SK-N-SH (cell line): Measurements from ENCODE around the gene SLC26A2. TPM values are rescaled to one million over a fixed set of nuclear protein-coding genes. Genes with fewer than 3 reads are reported as not detected.

ENCODE experiments used
- CTCF ChIA-PET: fragments of 300-600, 350-600 bp; formaldehyde crosslinking; extraction: SDS; loops from one replicate; lab custom pipeline; 2021; lab: Yijun Ruan, JAX
- POLR2A ChIA-PET: fragments of 350-600 bp; sonication (Branson Sonifier 250); formaldehyde crosslinking; extraction: SDS; loops from one replicate; lab custom pipeline; 2020; ENCODE audit warnings: antibody characterized with exemption, inconsistent platforms; lab: Yijun Ruan, JAX
- DNase-seq: peaks from one replicate; pipeline ENCODE4 v3.0.0; 2012
- H2AFZ ChIP-seq: fragments of 200-600 bp; sonication (generic); 2 replicates; pipeline ENCODE4 v1.8.1; 2016; ENCODE audit warnings: antibody characterized with exemption, mild to moderate bottlenecking, low read depth
- H3F3A ChIP-seq: fragments of 200-600 bp; sonication (generic); replicated peaks from 2 replicates; pipeline ENCODE3; 2016; ENCODE audit warnings: antibody characterized with exemption, mild to moderate bottlenecking; ENCODE audit not compliant: insufficient read depth
- H3K27ac ChIP-seq, 2 experiments: fragments of 200-500 bp in 1 of 2; fragments of 200-600 bp in 1 of 2; sonication (Bioruptor generic) in 1 of 2; sonication (generic), shearing (Covaris generic) in 1 of 2; 2 replicates each; pipeline versions ENCODE4 v1.5.1 to v1.6.1; 2014 to 2016; ENCODE audit warnings: low read depth in 2 of 2, inconsistent platforms in 1 of 2, low read length in 1 of 2, mild to moderate bottlenecking in 1 of 2, mixed read lengths in 1 of 2
- H3K27me3 ChIP-seq: fragments of 200-600 bp; sonication (generic), shearing (Covaris generic); 2 replicates; pipeline ENCODE4 v1.6.1; 2016; ENCODE audit warnings: mixed run types; ENCODE audit not compliant: insufficient read depth
- H3K36me3 ChIP-seq, 2 experiments: fragments of 200-500 bp in 1 of 2; fragments of 200-600 bp in 1 of 2; sonication (Bioruptor generic) in 1 of 2; sonication (generic) in 1 of 2; replicated peaks in 1 of 2; 2 replicates each; pipeline versions ENCODE3 to v1.5.1; 2014 to 2016; ENCODE audit warnings: low read length in 1 of 2, mild to moderate bottlenecking in 1 of 2; ENCODE audit not compliant: insufficient read depth in 2 of 2, control insufficient read depth in 1 of 2
- H3K4me1 ChIP-seq, 2 experiments: fragments of 200-500 bp in 1 of 2; fragments of 200-600 bp in 1 of 2; sonication (Bioruptor generic) in 1 of 2; sonication (generic), shearing (Covaris generic) in 1 of 2; 2 replicates each; pipeline versions ENCODE4 v1.5.1 to v1.6.1; 2014 to 2016; ENCODE audit warnings: low read depth in 1 of 2, low read length in 1 of 2, mixed run types in 1 of 2; ENCODE audit not compliant: insufficient read depth in 2 of 2, control insufficient read depth in 1 of 2
- H3K4me2 ChIP-seq: fragments of 200-600 bp; sonication (generic), shearing (Covaris generic); 2 replicates; pipeline ENCODE4 v1.6.1; 2017; ENCODE audit warnings: mixed run types
- H3K4me3 ChIP-seq, 2 experiments: fragments of 200-500 bp in 1 of 2; fragments of 200-600 bp in 1 of 2; sonication (Bioruptor generic) in 1 of 2; sonication (generic), shearing (Covaris generic) in 1 of 2; 2 replicates each; pipeline versions ENCODE4 v1.5.1 to v1.8.1; 2014 to 2016; ENCODE audit warnings: low read depth in 2 of 2, inconsistent platforms in 1 of 2, low read length in 1 of 2, mild to moderate bottlenecking in 1 of 2, mixed read lengths in 1 of 2, moderate library complexity in 1 of 2
- H3K79me2 ChIP-seq: fragments of 200-600 bp; sonication (generic); 2 replicates; pipeline ENCODE4 v1.8.1; 2017; ENCODE audit warnings: mild to moderate bottlenecking; ENCODE audit not compliant: insufficient read depth
- H3K9ac ChIP-seq: fragments of 200-600 bp; sonication (generic); 2 replicates; pipeline ENCODE4 v1.6.1; 2017; ENCODE audit warnings: mixed run types
- H3K9me2 ChIP-seq: fragments of 200-600 bp; sonication (generic); 2 replicates; pipeline ENCODE4 v1.6.1; 2017; ENCODE audit warnings: mixed run types
- H3K9me3 ChIP-seq: fragments of 200-600 bp; sonication (generic); 2 replicates; pipeline ENCODE4 v1.6.1; 2017; ENCODE audit warnings: mixed run types, mild to moderate bottlenecking, moderate library complexity
- H4K20me1 ChIP-seq: fragments of 200-600 bp; sonication (generic); 2 replicates; pipeline ENCODE4 v1.6.1; 2017; ENCODE audit warnings: mild to moderate bottlenecking, mixed run types; ENCODE audit not compliant: insufficient read depth
- EP300 ChIP-seq, 2 experiments: IDR thresholded peaks; 2 replicates each; pipeline versions ENCODE4 v1.4.0 to v1.6.1; 2012; ENCODE audit warnings: borderline replicate concordance in 1 of 2, low read depth in 1 of 2, low read length in 1 of 2
- FOSL2 ChIP-seq: IDR thresholded peaks from 2 replicates; pipeline ENCODE4 v1.4.0; 2012; ENCODE audit warnings: low read depth, mild to moderate bottlenecking, moderate library complexity, borderline replicate concordance
- FOXJ3 ChIP-seq: sonication (generic); formaldehyde crosslinking; IDR thresholded peaks from 2 replicates; pipeline ENCODE4 v1.5.1; 2020; ENCODE audit warnings: mild to moderate bottlenecking, missing genetic modification reagents
- GABPA ChIP-seq: IDR thresholded peaks from 2 replicates; pipeline ENCODE4 v1.4.0; 2012; ENCODE audit warnings: low read depth, mild to moderate bottlenecking
- JUND ChIP-seq: IDR thresholded peaks from 2 replicates; pipeline ENCODE4 v1.4.0; 2012
- MAX ChIP-seq: IDR thresholded peaks from 2 replicates; pipeline ENCODE4 v1.4.0; 2012; ENCODE audit warnings: low read depth
- NFIC ChIP-seq: IDR thresholded peaks from 2 replicates; pipeline ENCODE4 v1.4.0; 2012; ENCODE audit warnings: borderline replicate concordance
- NRF1 ChIP-seq: IDR thresholded peaks from 2 replicates; pipeline ENCODE4 v1.6.1; 2012; ENCODE audit warnings: low read depth, mild to moderate bottlenecking, low read length
- PBX3 ChIP-seq: IDR thresholded peaks from 2 replicates; pipeline ENCODE4; 2012
- REST ChIP-seq: IDR thresholded peaks from 2 replicates; pipeline ENCODE4 v1.6.1; 2012; ENCODE audit warnings: mild to moderate bottlenecking, low read depth, low read length, moderate library complexity
- SIN3A ChIP-seq: IDR thresholded peaks from 2 replicates; pipeline ENCODE4 v1.6.1; 2012; ENCODE audit warnings: low read depth, mild to moderate bottlenecking, low read length, moderate library complexity, borderline replicate concordance
- SMC3 ChIP-seq: IDR thresholded peaks from 2 replicates; pipeline ENCODE4 v1.6.1; 2012; ENCODE audit warnings: low read depth, low read length, improper control_type of control experiment
- TAF1 ChIP-seq: IDR thresholded peaks from 2 replicates; pipeline ENCODE4 v1.6.1; 2012; ENCODE audit warnings: low read depth, mild to moderate bottlenecking, low read length, moderate library complexity, borderline replicate concordance
- TEAD4 ChIP-seq: IDR thresholded peaks from 2 replicates; pipeline ENCODE4 v1.4.0; 2012; ENCODE audit warnings: mild to moderate bottlenecking, borderline replicate concordance; ENCODE audit not compliant: insufficient read depth
- YY1 ChIP-seq: IDR thresholded peaks from 2 replicates; pipeline ENCODE4 v1.4.0; 2012; ENCODE audit warnings: low read depth, mild to moderate bottlenecking
- WGBS: methylation state at CpG from one replicate; pipeline ENCODE4 v1.1.6; 2017; ENCODE audit warnings: low lambda C conversion rate; 5-methylcytosine and 5-hydroxymethylcytosine counted together
- polyA plus RNA-seq, 3 experiments: library from polyadenylated mRNA; depleted of rRNA; stranded (reverse); fragments of >200 nt; gene quantifications; 2 replicates each; pipeline ENCODE4 v1.2.3, GENCODE V29; 2012

Gene SLC26A2
- polyA plus RNA-seq, 1 of the 3 experiments (the other 2 are of a cell fraction) = 1.3 TPM

- H3K9me2 ChIP-seq = no peaks in the 10 kb centered on the region
- H3K27ac ChIP-seq = peak overlapping the region; percentile 85 to 88
- DNase-seq = no peak
- ChIA-PET POLR2A (interaction anchor here (0.7 to 1.1 kb wide), 4 partner anchors 9 to 450 kb away, joined by 3 read pairs; no protein-coding TSS in a partner anchor), CTCF (interaction anchor here (1.0 to 4.5 kb wide), 10 partner anchors 9 to 363 kb away, joined by 3 to 29 read pairs (median 4); partner anchors contain the start of gene CSF1R)
- 8% methylated on average over 7 of the region's 7 CpGs for WGBS
- H3K4me3 ChIP-seq = peak overlapping the region; percentile 83 to 96
- H3K9ac ChIP-seq = peak overlapping the region; percentile 95
- H3K36me3 ChIP-seq = peaks cover 11 to 25% of the 10 kb centered on the region in 2 experiments
- H3K27me3 ChIP-seq = no peaks in the 10 kb centered on the region
- H3F3A ChIP-seq = peaks cover 13% of the 10 kb centered on the region
- H2AFZ ChIP-seq = peak overlapping the region; percentile 85
- peaks cover 13 to 32% of the 10 kb centered on the region in 2 experiments; a peak in 3 of 4 replicates for H3K4me1 ChIP-seq
- H3K4me2 ChIP-seq = peak overlapping the region; percentile 96
- peaks cover 12% of the 10 kb centered on the region for H4K20me1 ChIP-seq
- no peaks in the 10 kb centered on the region for H3K9me3 ChIP-seq
- TF ChIP-seq FOSL2 = no peak
- TF ChIP-seq SIN3A = no peak
- TF ChIP-seq REST = no peak
- no peak for TF ChIP-seq PBX3
- TF ChIP-seq SMC3 = no peak
- no peak for TF ChIP-seq NFIC
- TF ChIP-seq FOXJ3 = no peak
- no peak for TF ChIP-seq GABPA
- TF ChIP-seq EP300 (IDR thresholded peaks at IDR 0.05; ENCODE audit: borderline replicate concordance in 1 of 2, low read depth in 1 of 2, low read length in 1 of 2) = no peak
- TF ChIP-seq YY1 = no peak
- no peak for TF ChIP-seq JUND
- TF ChIP-seq TEAD4 = no peak
- TF ChIP-seq TAF1 = no peak
- TF ChIP-seq MAX = no peak
- no peak for TF ChIP-seq NRF1
- H3K79me2 ChIP-seq = peaks cover 54% of the 10 kb centered on the region
These were observed 39.3 kb downstream of the SLC26A2 start for GRCh38 chr5:149999866-150000255.
